A549 (cell line): ENCODE data around the gene ALPK3. TPM values are rescaled to one million over a fixed set of nuclear protein-coding genes. Genes with fewer than 3 reads are reported as not detected.

Source experiments
- ATAC-seq, 2 experiments: fragments of 200-7000 bp in 1 of 2; fragments of >200 bp in 1 of 2; cut with Nextera tagmentation in 1 of 2; cut with Tn5 transposase in 1 of 2; 3 replicates each; pipeline versions ENCODE4 v1.8.0 to v1.9.1; 2018 to 2020; ENCODE audit warnings: mild to moderate bottlenecking in 1 of 2, moderate library complexity in 1 of 2
- CTCF ChIA-PET: fragments of 300-600 bp; sonication (Branson Sonifier 250); formaldehyde crosslinking; extraction: SDS; loops from one replicate; lab custom pipeline; 2021; ENCODE audit warnings: antibody characterized with exemption, inconsistent platforms; lab: Yijun Ruan, JAX
- POLR2A ChIA-PET: fragments of 350-600 bp; formaldehyde crosslinking; extraction: SDS; loops from one replicate; lab custom pipeline; 2021; ENCODE audit warnings: antibody characterized with exemption, inconsistent platforms; lab: Yijun Ruan, JAX
- DNase-seq, 2 experiments: peaks; one replicate each; pipeline versions ENCODE4 v3.0.0 to v3.0.0-alpha.2; 2011 to 2016; ENCODE audit warnings: low read depth in 1 of 2, low spot score in 1 of 2
- FAIRE-seq: peaks from 2 replicates; lab custom pipeline; 2011; peaks lifted over from hg19 to GRCh38; lab: Jason Lieb, UNC
- H3K27ac ChIP-seq, 2 experiments: fragments of >200 bp; sonication (Bioruptor Twin); formaldehyde crosslinking; 3 replicates each; pipeline ENCODE4 v1.5.1; 2016 to 2017
- H3K4me1 ChIP-seq: fragments of >200 bp; sonication (Bioruptor Twin); formaldehyde crosslinking; 3 replicates; pipeline ENCODE4 v1.6.1; 2016
- H3K4me2 ChIP-seq: fragments of >200 bp; sonication (Bioruptor Twin); formaldehyde crosslinking; 3 replicates; pipeline ENCODE4 v1.6.1; 2016
- H3K4me3 ChIP-seq: fragments of >200 bp; sonication (Bioruptor Twin); formaldehyde crosslinking; 3 replicates; pipeline ENCODE4 v1.5.1; 2016
- H3K9me3 ChIP-seq: fragments of >200 bp; sonication (Bioruptor Twin); formaldehyde crosslinking; 3 replicates; pipeline ENCODE4 v1.6.1; 2016
- CEBPB ChIP-seq, 2 experiments: fragments of >200 bp in 1 of 2; sonication (Bioruptor Twin) in 1 of 2; formaldehyde crosslinking in 1 of 2; IDR thresholded peaks; 2 replicates each; pipeline ENCODE4 v1.6.1; 2012 to 2016
- CHD2 ChIP-seq: fragments of 150-350 bp; IDR thresholded peaks from 2 replicates; pipeline ENCODE4 v1.6.1; 2014; ENCODE audit warnings: low read length; ENCODE audit not compliant: partially characterized antibody
- CHD4 ChIP-seq: fragments of 200-600 bp; sonication (generic); IDR thresholded peaks from 2 replicates; pipeline ENCODE4 v1.6.1; 2016; ENCODE audit warnings: antibody characterized with exemption, mild to moderate bottlenecking, borderline replicate concordance
- ESRRA ChIP-seq: fragments of 150-350 bp; IDR thresholded peaks from 2 replicates; pipeline ENCODE4 v1.6.1; 2014; ENCODE audit warnings: mild to moderate bottlenecking, low read length, borderline replicate concordance
- HOXB13 ChIP-seq: fragments of 250-450 bp; sonication (Bioruptor Pico); IDR thresholded peaks from 2 replicates; pipeline ENCODE4 v1.5.0; 2020; ENCODE audit warnings: low read depth, mild to moderate bottlenecking, moderate library complexity
- KDM1A ChIP-seq: fragments of 200-600 bp; sonication (generic); IDR thresholded peaks from 2 replicates; pipeline ENCODE4 v1.6.1; 2016; ENCODE audit warnings: low read depth, mild to moderate bottlenecking
- MAZ ChIP-seq: fragments of 150-350 bp; IDR thresholded peaks from 2 replicates; pipeline ENCODE4 v1.6.1; 2014; ENCODE audit warnings: antibody characterized with exemption, low read depth, low read length, borderline replicate concordance
- MYC ChIP-seq: IDR thresholded peaks from 2 replicates; pipeline ENCODE4 v1.6.1; 2012; ENCODE audit warnings: mild to moderate bottlenecking, inconsistent platforms, low read length, improper control_type of control experiment, borderline replicate concordance
- NR3C1 ChIP-seq: fragments of >200 bp; sonication (Bioruptor Twin); formaldehyde crosslinking; IDR thresholded peaks from 3 replicates; pipeline ENCODE4 v1.6.1; 2017
- POLR2AphosphoS2 ChIP-seq: conservative IDR thresholded peaks from 2 replicates; pipeline ENCODE4 v1.6.1; 2012; ENCODE audit warnings: low read length, improper control_type of control experiment, inconsistent platforms
- REST ChIP-seq: fragments of 200-600 bp; sonication (generic); IDR thresholded peaks from 2 replicates; pipeline ENCODE4 v1.6.1; 2016; ENCODE audit warnings: antibody characterized with exemption, mild to moderate bottlenecking, moderate library complexity
- RFX5 ChIP-seq: fragments of 450-650 bp; IDR thresholded peaks from 2 replicates; pipeline ENCODE4 v1.7.1; 2014; ENCODE audit warnings: antibody characterized with exemption, mild to moderate bottlenecking, moderate library complexity
- WGBS: methylation state at CpG from one replicate; pipeline ENCODE4 v1.1.6; 2017; ENCODE audit errors: missing lambda C conversion rate; 5-methylcytosine and 5-hydroxymethylcytosine counted together
- polyA plus RNA-seq, 4 experiments: library from polyadenylated mRNA; depleted of rRNA in 3 of 4; stranded (reverse); fragments of >200 nt; fragmentation: RNase III in 1 of 4; extraction: RNeasy Plus Mini Kit Qiagen cat#74134 plus additional on column Dnase treatment in 1 of 4; gene quantifications; 2 replicates in 3 of 4; 3 replicates in 1 of 4; pipeline ENCODE4 v1.2.3, GENCODE V29; 2011 to 2017
- TF ChIP-seq, protein P1 (sequence below): fragments of >200 bp; sonication (Bioruptor Twin); formaldehyde crosslinking; IDR thresholded peaks from 3 replicates; pipeline ENCODE4 v1.5.1; 2016
- TF ChIP-seq, protein P2 (sequence below): fragments of 250-450 bp; sonication (Bioruptor Pico); IDR thresholded peaks from 2 replicates; pipeline ENCODE4 v1.5.0; 2021; ENCODE audit warnings: mild to moderate bottlenecking, moderate library complexity, borderline replicate concordance
- TF ChIP-seq, protein P3 (sequence below): fragments of 450-650 bp; IDR thresholded peaks from 2 replicates; pipeline ENCODE4 v1.6.1; 2014; ENCODE audit warnings: antibody characterized with exemption

ALPK3 gene
- polyA plus RNA-seq, 2 of the 4 experiments (the other 2 are of a cell fraction): 0.26 to 0.30 TPM

- DNase-seq (no peak), FAIRE-seq (no peak), ATAC-seq (no peak)
- POLR2A ChIA-PET: no interaction called here
- TF ChIP-seq CEBPB (IDR thresholded peaks at IDR 0.05) (no peak), MAZ (no peak), NR3C1 (no peak), KDM1A (no peak), MYC (no peak), RFX5 (no peak), POLR2AphosphoS2 (no peak), HOXB13 (CRISPR knock-in tag) (no peak), CHD4 (no peak), CHD2 (no peak), REST (no peak), ESRRA (no peak)
- TF ChIP-seq, protein P1, sequence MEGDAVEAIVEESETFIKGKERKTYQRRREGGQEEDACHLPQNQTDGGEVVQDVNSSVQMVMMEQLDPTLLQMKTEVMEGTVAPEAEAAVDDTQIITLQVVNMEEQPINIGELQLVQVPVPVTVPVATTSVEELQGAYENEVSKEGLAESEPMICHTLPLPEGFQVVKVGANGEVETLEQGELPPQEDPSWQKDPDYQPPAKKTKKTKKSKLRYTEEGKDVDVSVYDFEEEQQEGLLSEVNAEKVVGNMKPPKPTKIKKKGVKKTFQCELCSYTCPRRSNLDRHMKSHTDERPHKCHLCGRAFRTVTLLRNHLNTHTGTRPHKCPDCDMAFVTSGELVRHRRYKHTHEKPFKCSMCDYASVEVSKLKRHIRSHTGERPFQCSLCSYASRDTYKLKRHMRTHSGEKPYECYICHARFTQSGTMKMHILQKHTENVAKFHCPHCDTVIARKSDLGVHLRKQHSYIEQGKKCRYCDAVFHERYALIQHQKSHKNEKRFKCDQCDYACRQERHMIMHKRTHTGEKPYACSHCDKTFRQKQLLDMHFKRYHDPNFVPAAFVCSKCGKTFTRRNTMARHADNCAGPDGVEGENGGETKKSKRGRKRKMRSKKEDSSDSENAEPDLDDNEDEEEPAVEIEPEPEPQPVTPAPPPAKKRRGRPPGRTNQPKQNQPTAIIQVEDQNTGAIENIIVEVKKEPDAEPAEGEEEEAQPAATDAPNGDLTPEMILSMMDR: no peak
- no peak overlapping the region for H3K4me2 ChIP-seq
- 86% methylated on average over 5 of the region's 5 CpGs for WGBS
- CTCF ChIA-PET: interaction anchor here (0.6 to 6.5 kb wide), 7 partner anchors 9 to 233 kb away, joined by 3 to 34 read pairs (median 5); partner anchors contain the start of gene ALPK3
- peaks cover 20% of the 10 kb centered on the region for H3K4me1 ChIP-seq
- H3K9me3 ChIP-seq: no peaks in the 10 kb centered on the region
- no peak overlapping the region for H3K27ac ChIP-seq
- H3K4me3 ChIP-seq: no peak overlapping the region
Observed at GRCh38 chr15:84831028-84831427, 13.9 kb downstream of the ALPK3 start.

- FAIRE-seq (no peak), ATAC-seq (no peak), DNase-seq (no peak)
- Histone ChIP-seq H3K27ac (no peak overlapping the region), H3K4me2 (no peak overlapping the region), H3K4me3 (no peak overlapping the region), H3K4me1 (peaks cover 15% of the 10 kb centered on the region), H3K9me3 (no peaks in the 10 kb centered on the region)
- TF ChIP-seq, protein P2, sequence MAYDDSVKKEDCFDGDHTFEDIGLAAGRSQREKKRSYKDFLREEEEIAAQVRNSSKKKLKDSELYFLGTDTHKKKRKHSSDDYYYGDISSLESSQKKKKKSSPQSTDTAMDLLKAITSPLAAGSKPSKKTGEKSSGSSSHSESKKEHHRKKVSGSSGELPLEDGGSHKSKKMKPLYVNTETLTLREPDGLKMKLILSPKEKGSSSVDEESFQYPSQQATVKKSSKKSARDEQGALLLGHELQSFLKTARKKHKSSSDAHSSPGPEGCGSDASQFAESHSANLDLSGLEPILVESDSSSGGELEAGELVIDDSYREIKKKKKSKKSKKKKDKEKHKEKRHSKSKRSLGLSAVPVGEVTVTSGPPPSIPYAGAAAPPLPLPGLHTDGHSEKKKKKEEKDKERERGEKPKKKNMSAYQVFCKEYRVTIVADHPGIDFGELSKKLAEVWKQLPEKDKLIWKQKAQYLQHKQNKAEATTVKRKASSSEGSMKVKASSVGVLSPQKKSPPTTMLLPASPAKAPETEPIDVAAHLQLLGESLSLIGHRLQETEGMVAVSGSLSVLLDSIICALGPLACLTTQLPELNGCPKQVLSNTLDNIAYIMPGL: no peak
- TF ChIP-seq, protein P3, sequence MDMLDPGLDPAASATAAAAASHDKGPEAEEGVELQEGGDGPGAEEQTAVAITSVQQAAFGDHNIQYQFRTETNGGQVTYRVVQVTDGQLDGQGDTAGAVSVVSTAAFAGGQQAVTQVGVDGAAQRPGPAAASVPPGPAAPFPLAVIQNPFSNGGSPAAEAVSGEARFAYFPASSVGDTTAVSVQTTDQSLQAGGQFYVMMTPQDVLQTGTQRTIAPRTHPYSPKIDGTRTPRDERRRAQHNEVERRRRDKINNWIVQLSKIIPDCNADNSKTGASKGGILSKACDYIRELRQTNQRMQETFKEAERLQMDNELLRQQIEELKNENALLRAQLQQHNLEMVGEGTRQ: no peak
- WGBS: 55% methylated on average over 2 of the region's 2 CpGs
- CTCF ChIA-PET: interaction anchor here (0.8 to 6.5 kb wide), 6 partner anchors 9 to 233 kb away, joined by 3 to 34 read pairs (median 6); partner anchors contain the start of gene ALPK3
- POLR2A ChIA-PET: no interaction called here
Observed at GRCh38 chr15:84831613-84832012, 14.5 kb downstream of the ALPK3 start.
